GM21447 (cell line): ENCODE data around the gene MARCHF9.

ENCODE experiments used
- ATAC-seq: cut with Tn5 transposase; IDR thresholded peaks from one replicate; pipeline ENCODE4 v1.9.1; 2021; ENCODE audit not compliant: unreplicated experiment

MARCHF9 gene

DNA sequence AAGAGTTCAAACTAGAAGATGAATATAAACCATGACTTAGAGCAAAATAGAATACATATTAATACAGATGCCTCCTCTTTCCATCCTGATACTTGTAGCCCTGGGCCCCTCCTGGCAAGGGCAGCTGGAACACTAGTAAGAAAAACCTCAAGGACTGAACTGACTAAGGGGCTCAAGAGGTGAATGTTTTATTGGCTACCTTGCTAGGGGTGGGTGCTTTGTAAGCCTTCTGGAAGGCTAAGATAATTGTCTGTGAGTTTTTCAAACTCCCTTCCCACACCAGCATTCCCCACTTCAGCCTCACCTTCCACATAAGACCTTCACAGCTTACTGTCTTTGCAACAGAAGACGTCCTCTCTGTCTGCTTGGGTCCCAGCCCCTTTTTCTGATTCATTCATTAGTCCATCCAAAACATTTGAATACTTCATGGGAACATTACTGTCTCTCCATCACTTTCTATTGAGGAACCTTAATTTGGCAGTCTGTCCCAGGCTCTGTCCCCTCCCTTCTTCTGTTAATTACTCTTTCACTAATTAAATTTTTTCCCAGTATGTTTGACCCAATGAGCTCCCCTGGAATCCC lies 1.1 kb upstream of the MARCHF9 start:
- no peak for ATAC-seq

DNA sequence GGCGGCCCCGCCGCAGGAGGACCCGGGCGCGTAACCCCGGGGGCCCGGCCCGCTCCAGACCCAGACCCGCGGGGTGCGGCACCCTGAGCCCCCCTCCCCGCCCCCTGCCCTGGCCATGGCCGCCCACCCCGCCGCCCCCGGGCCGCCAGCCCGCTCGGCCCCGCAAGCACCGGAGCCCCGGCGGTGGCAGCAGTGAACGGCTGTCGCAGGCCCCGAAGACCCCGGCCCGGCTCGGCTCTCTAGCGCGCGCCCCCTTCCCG lies 221 bp downstream of the MARCHF9 start:
- no peak for ATAC-seq

DNA sequence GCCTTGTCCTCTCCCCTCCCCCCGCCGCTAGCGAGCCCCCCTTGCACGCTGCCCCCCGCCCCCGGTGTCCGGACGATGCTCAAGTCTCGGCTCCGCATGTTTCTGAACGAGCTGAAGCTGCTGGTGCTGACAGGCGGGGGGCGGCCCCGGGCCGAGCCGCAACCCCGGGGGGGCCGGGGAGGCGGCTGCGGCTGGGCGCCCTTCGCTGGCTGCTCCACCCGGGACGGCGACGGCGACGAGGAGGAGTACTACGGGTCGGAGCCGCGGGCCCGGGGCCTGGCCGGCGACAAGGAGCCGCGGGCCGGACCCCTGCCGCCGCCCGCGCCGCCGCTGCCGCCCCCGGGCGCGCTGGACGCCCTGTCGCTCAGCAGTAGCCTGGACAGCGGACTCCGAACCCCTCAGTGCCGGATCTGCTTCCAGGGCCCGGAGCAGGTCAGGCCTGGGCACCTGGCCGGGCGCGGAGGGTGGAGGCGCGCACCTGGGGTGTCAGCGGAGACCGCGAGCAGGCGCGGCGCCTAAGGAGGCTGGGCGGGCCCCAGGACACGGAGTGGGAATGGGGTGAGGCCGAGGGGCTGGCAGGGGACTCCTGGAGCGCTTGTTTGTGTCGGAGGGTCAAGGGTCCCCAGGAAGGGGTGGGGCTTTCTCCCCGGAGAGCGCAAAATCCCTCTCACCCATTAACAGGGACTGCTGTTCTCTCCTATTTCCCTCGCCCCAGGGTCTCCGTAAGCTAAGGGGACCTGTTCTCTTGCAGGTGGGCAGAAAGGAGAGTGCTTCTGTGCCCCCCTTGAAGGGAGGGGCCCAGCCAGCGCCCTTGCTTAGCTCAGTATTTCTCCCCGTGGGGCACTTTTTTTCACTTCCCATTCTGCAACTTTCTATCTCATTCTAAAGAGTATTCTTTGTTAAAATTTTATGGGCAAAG lies 810 bp downstream of the MARCHF9 start:
- ATAC-seq = no peak

DNA sequence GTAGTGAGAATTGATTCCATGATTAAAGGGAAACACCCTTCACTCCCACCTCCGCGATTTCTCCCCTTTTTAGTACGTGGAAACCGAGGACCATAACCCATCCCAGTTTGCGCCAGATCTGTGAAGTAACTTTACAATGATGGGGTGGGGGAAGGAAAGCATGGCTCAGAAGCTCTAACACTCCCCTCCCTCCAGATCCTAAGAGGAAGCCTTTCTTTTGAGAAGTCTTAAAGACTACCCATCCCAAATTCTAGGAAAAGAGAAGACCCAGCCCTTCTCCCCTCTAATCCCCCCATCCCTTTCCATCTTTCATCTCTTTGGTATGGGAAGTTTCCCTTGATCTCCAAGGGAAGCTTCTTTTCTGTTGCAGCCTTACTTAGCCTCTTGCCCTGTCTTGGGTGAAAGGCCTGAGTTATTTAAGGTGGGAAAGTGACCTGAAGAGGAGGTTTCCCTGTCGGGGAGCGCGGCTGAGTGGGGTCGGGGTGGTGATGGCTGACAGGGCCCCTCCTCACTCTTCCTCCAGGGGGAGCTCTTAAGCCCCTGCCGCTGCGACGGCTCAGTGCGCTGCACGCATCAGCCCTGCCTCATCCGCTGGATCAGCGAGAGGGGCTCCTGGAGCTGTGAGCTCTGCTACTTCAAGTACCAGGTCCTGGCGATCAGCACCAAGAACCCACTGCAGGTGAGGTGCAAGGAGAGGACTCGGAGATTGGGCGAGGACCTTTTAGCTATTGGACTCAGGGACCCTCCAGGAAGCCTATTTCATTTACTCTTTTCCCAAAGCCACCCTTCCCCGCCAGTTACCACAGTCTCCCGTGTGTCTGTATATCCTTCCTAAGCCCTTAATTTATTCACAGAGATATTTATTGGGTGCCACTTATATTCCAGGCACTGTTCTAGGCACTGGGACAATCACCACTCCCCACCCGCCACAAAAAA lies 1.8 kb downstream of the MARCHF9 start:
- peak; percentile 24 for ATAC-seq

DNA sequence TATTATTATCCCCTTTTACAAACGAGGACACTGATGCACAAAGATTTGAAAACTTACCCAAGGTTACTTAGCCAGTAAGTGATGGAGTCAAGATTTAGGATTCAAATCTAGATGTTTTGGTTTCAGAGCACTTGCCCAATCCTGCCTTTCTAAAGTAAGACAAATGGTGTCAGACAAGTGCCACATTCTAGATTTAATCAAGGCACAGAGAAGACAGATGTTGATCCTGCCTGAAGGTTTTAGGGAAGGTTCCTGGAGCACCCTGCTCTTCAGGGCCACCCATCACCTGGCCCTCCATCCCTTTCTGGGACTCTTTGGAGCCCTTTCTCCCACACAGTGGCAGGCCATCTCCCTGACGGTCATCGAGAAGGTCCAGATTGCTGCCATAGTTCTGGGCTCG lies 2.9 kb downstream of the MARCHF9 start:
- ATAC-seq = no peak

DNA sequence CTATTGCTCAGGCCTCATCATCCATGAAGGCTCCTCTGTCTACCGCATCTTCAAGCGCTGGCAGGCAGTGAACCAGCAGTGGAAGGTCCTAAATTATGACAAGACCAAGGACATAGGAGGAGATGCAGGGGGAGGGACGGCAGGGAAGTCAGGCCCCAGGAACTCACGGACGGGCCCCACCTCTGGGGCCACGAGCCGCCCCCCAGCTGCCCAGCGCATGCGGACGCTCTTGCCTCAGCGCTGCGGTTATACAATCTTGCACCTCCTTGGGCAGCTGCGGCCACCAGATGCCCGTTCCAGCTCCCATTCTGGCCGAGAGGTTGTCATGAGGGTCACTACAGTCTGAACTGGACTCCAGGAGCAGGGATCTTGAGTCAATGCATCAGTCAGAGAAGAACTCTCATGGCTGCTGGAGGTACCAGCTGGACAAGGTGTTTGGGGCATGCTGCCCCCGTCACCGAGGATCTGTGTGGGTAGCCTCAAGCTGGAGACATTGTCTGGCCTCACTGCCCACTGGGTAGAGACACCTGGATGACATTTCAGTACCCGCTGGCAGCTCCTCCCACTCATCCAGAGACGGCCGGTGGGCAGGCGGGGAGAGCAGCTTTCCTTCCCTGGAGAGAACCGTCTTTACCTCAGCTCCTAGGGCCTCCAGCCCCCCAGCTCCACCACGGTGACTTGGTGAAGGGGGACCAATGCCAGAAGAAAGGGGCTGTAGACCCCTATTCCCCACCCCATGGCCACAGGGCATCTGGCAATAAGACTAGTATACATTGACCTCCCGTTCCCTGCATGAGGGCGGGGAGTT lies 3.9 kb downstream of the MARCHF9 start:
- no peak for ATAC-seq

DNA sequence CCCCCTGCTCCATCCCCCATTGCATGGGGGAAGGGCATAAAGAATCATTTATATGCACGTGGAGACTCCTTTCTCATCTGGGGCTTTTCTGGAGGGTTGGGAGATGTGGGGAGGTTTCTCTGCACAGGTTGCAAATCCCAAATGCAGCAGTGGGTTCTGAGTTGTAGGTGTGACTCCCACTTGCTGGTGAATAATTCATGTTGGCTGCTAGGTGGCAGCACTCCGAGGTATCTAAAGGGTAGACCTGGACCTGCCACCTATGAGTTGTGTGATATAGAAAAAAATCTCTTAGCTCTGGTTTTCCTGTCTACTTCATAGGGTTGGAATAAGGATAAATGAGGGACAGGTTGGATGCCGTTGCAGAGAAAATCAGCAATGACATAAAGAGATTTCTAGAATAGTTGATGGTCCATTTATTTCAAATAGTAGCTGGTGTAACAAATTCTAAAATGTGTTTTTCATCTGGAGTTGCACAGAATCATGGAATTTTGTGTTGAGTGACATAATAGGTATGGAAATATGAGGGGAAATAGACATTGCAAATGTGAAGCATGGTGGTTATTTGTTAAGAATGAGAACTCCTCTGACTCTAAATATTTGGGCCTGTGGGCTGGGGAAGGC lies 4.6 kb downstream of the MARCHF9 start:
- no peak for ATAC-seq

DNA sequence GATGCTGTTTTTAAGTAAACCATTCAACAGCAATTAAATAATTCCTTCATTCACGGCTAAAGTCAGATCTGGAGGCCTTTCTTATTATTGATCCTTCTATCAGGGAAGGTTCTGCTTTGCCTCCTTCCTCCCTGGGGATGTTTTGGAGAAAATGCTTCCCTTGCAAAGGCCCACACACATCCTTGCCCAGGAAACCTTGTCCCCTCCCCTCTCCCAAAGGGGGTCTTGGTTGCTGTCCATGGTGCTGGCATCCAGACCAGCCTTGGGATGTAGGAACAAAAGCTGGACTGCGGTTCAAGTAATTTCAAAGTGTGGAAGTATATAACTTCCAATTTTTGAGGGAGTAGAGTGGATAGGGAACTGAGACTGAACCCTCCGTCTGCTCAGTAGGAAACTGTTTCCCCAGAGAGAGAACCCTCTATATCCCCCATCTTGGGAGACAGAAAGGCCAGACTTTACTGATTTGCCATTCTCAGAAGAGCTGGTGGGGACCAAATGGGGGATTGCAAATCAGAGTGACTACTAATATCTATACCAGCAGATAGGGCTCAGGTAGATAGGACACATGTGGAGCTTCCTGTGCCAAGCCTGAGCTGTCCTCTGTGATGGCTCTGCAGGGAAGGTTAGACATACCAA lies 5.6 kb downstream of the MARCHF9 start:
- no peak for ATAC-seq

DNA sequence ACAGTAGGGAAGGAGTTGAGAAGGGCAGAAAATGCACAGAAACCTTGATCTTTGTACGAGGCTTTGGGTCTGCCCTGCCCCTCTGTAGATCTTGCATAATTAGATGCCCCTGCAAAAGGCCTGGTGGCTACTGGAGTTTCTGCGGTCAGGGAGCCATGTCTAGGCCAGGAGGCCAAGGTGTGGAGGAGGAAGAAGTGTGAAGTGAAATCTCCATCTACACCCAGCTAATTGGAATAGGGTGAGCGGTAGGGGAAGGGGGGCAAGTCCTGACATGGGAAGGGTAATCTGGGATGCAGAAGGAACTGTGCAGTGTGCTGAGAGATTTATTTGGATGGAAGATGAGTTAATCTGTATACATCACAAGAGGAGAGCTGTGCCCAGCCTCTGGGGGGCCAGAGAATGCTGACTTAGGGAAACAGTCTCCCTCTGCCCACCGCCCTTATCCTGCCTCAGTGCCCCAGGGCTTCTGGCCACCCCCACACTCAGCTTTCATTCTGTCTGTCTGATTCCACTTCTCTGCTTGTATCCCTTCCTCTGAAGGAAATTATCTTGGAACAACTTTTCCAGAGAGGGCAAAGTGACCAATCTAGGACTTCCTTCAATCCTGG lies 6.6 kb downstream of the MARCHF9 start:
- no peak for ATAC-seq

DNA sequence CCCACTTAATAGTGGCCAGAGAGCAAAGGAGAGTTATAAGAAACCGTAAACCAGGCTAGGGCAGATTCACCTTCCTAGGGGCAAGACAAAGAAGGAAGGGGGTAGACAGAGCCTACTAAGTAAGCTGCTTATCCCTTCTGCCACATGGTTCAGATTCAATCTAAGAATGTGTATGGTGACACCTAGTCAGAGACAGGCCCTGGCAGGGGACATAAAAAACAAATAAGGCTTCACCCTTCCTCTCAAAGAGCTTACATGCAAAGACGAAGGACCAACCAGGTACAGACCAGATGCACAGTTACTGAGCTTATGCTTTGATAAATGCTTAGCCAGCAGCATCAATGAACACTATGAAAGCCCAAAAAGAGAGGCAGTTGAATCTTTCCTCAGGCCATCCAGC lies 7.6 kb downstream of the MARCHF9 start:
- ATAC-seq = no peak

DNA sequence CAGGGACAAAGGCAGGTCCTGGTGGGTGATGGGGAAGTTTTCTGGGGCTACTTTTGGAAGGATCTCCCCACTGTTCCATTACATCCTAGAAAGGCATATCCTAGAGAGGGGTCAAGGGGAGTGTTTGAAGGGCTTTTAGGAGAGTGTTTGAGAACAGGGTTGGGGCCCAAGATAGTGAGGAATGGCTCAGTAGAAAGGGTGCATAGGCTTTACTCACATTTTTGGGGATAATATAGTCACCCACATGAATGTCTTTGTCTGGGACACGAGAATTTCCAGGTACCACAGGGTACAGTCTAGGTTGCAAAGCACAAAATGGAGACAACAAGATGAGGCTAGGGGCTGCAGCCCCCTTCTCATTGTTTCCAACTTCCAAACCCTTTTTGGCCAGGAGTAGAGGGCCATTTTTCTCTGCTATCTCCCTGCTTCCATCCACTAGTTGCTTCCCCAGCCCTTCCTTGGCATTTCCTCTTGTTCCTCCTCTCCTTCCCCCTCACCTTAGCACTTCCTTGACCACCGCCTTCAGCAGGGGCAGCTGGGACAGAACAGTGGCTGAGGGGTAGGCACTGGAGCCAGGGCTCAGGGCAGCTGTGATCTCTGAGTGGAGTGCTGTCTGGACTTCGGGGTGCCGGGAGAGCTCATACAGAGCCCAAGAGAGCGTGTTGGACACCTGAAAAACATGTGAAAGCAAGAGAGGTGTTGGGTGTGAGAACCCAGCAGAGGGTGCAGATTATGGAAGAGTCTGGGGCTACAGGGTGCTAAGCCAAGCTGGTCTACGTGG lies 9.2 kb downstream of the MARCHF9 start:
- ATAC-seq = no peak

DNA sequence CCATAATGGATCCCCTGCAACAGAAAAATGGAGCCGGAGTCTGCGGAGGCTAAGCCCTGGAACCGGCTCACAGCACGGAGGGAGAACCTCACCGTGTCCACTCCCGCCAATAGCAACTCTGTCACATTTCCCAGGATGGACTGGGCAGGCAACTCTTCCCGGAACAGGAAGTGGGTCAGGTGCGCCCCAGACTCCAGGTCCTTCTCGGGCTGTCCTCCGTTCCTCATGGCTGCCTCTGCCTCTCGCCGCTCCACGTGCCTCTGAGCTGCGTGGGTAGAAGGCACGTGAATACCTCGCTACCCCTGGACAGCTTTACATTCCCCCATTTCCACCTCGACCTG lies 9.7 kb downstream of the MARCHF9 start:
- no peak for ATAC-seq

DNA sequence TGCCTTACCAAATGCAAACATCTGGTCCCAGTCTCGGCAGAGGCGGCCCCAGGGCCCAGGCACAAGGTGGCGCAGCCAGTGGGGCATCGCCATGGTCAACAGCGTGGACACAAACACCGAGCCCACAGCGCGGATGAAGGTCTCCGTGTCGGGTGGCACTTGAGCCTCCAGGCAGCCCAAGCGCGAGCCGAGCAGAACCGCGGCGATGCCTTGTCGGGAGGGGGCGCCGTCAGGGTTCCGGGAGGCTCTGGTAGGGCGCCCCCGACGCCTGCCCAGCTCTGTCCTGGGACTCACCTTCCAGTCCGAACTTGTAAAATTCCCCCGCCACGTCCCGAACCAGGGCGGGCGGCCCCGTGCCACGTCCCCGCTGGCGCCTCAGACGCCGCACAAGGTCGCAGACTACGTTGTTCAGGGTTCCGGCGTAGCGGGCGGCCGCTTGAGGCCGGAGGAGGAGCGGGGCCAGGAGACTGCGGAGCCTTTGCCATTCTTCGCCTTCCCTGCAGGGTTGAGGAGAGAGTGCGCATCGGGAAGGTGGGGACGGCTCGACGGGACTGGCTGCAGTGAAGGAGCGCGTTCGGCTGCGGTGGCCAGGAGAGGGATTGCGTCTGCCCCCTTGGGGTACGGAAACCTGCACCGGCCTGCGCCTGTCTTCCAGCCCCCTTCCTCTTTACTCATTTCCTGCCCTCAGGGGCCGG lies 10.2 kb downstream of the MARCHF9 start:
- ATAC-seq = no peak

DNA sequence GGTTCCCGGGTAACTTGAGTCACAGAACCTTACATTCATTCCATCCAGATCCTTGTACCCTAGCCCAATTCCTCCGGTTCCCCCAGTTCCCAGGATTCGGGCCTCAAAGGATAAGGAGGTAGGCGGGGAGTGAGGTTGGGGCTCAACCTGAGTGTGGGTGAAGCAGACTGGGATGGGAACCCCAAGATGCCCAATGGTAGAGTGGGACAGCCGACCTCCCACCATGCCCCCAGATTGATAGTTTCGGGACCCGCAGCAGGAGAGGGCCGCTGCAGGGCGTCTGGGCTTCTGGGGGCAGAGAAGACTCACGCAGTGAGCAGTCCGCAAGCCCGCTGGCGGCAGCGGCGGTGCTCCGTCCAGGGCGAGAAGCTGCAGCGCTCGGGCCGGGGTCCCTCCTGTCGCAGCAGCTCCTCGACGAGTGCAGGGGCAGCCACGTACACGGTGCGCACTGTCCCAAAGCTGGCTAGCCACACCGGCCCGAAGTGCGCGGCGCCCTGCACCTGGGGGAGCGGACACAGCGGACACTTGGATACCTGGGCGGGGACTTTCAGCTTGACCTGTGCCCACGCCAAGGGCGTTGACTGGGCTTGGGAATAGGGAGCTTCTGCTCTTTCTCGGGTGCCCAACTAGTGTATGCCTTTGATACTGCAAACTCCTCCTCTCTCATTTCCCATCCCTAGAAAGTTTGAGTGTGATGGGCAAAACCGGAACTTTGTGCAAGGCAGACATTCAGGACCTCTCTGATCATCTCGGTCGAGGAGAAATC lies 11.0 kb downstream of the MARCHF9 start:
- ATAC-seq = no peak

DNA sequence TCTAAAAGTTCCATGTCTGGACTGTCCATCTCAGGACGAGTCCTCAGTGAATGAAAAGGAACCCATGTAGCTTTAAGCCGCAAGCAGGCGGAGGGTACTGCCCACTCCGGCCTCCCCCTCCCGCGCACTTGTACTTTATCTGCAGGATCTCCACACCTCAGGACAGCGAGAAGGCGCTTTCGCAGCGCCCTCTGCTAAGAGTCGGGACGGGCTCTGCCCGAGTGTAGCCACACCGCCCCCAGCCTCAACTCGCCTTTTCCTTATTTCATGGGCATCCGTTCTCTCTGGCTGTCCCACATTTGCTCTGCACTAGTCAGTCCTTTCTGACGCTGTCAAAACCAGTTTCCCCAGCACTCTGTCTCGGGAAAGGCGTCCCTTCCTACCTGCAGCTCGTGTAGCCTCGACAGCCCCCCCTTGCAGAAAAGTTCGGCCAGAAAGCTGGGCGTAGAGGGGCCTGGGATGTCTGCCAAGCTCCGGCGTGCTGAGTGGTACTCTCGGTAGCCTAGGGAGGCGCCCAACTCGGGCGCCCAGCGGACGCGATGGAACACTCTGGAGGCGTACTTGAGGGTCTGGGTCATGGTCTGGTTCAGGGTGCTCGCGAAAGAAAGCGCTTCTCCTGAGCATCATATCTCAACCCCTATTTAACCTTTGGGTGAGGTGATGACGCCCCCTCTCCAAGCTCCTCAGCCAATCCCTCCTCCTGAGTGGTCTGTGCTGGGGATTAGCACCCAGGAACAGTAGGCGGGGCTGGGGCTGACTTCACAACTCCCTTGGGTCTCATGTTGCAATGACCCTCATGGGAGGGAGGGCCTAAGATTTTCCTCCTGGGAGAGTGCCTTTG lies 11.8 kb downstream of the MARCHF9 start, which contains the start of gene CYP27B1:
CYP27B1 (minus strand) TSS at position 615 of the 841 bp plus-strand sequence; CDS start at position 578, 37 bp downstream.
- ATAC-seq = no peak

DNA sequence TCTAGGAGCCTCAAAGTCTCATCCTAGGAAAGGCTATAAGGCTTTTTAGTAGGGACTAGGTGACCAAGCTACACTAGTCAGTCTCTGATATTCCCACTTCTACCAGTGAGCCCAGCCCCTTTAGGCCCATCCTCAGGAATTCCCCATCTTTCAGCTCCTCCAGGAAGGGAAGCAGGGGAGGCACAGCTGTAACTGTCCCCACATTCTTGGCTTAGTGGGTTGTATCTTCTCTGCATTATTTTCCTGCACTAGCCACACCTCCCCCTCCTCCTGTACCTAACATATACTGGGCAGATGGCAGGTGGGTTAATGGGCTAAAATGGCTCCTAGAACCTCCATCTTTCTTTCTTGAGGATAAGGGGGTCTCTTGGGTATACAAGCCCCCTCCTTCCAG lies 12.4 kb downstream of the MARCHF9 start:
- ATAC-seq = no peak

DNA sequence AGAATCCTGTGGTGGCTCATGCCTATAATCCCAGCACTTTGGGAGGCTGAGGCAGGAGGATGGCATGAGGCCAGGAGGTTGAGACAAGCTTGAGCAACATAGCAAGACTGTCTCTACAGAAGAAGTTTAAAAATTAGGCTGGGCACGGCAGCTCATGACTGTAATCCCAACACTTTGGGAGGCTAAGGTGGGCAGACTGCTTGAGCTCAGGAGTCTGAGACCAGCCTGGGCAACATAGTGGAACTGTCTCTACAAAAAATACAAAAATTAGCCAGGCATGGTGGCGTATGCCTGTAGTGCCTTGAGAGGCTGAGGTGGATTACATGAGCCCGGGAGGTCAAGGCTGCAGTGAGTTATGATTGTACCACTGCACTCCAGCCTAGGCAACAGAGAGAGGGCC lies 13.0 kb downstream of the MARCHF9 start:
- no peak for ATAC-seq
